WTC11 (cell line): ENCODE results near the gene DCAF6. TPM values are rescaled to one million over a fixed set of nuclear protein-coding genes. Genes with fewer than 3 reads are reported as not detected.

Source experiments
- ATAC-seq: fragments of 200-7000 bp; cut with Tn5 transposase; 2 replicates; pipeline ENCODE4 v1.10.0; 2021; ENCODE audit warnings: mild to moderate bottlenecking, moderate library complexity
- CTCF ChIA-PET: fragments of 300-600 bp; sonication (Branson Sonifier 250); formaldehyde crosslinking; loops from one replicate; lab custom pipeline; 2021; ENCODE audit warnings: antibody characterized with exemption; lab: Charles Lee
- POLR2A ChIA-PET: fragments of 350-600 bp; sonication (Branson Sonifier 250); formaldehyde crosslinking; loops from one replicate; lab custom pipeline; 2021; ENCODE audit warnings: antibody characterized with exemption; lab: Charles Lee
- DNase-seq: peaks from one replicate; pipeline ENCODE4 v3.0.0; 2021; ENCODE audit warnings: low spot score
- H3K27ac Mint-ChIP-seq: 2 replicates; pipeline ENCODE4 v1.8.0; 2021; ENCODE audit warnings: mixed read lengths
- H3K27me3 Mint-ChIP-seq: 2 replicates; pipeline ENCODE4 v1.8.0; 2021; ENCODE audit warnings: low read depth, mild to moderate bottlenecking, moderate library complexity, mixed read lengths
- H3K36me3 Mint-ChIP-seq: 2 replicates; pipeline ENCODE4 v1.8.0; 2021; ENCODE audit warnings: mixed read lengths
- H3K4me1 Mint-ChIP-seq: 2 replicates; pipeline ENCODE4 v1.8.0; 2022; ENCODE audit warnings: mixed read lengths
- H3K4me3 Mint-ChIP-seq: 2 replicates; pipeline ENCODE4 v1.8.0; 2021; ENCODE audit warnings: mild to moderate bottlenecking, moderate library complexity, mixed read lengths
- H3K9me3 Mint-ChIP-seq: 2 replicates; pipeline ENCODE4 v1.8.0; 2021; ENCODE audit warnings: mixed read lengths
- E2F5 ChIP-seq: sonication (generic); formaldehyde crosslinking; IDR thresholded peaks from 2 replicates; pipeline ENCODE4 v1.8.1; 2022; ENCODE audit warnings: mild to moderate bottlenecking, moderate library complexity, missing genetic modification reagents
- HMGXB4 ChIP-seq: sonication (generic); formaldehyde crosslinking; IDR thresholded peaks from 2 replicates; pipeline ENCODE4 v1.8.1; 2023; ENCODE audit warnings: mild to moderate bottlenecking, moderate library complexity, missing genetic modification reagents
- IRF2 ChIP-seq: sonication (generic); formaldehyde crosslinking; IDR thresholded peaks from 2 replicates; pipeline ENCODE4 v1.8.0; 2022; ENCODE audit warnings: low read depth, missing genetic modification reagents, borderline replicate concordance
- MXD4 ChIP-seq: fragments of 250-450 bp; sonication (Bioruptor Pico); IDR thresholded peaks from 2 replicates; pipeline ENCODE4 v1.8.0; 2021; ENCODE audit warnings: mild to moderate bottlenecking, moderate library complexity, borderline replicate concordance
- NFATC4 ChIP-seq: fragments of 250-450 bp; sonication (Bioruptor Pico); IDR thresholded peaks from 2 replicates; pipeline ENCODE4 v1.9.0; 2021; ENCODE audit warnings: mild to moderate bottlenecking
- SMAD4 ChIP-seq: sonication (generic); formaldehyde crosslinking; IDR thresholded peaks from 2 replicates; pipeline ENCODE4 v1.8.0; 2022; ENCODE audit warnings: mild to moderate bottlenecking, missing genetic modification reagents
- TP53 ChIP-seq: sonication (generic); formaldehyde crosslinking; IDR thresholded peaks from 2 replicates; pipeline ENCODE4 v1.8.1; 2023; ENCODE audit warnings: mild to moderate bottlenecking, missing genetic modification reagents
- ZBTB21 ChIP-seq: sonication (generic); formaldehyde crosslinking; IDR thresholded peaks from 2 replicates; pipeline ENCODE4 v1.8.1; 2023; ENCODE audit warnings: mild to moderate bottlenecking, missing genetic modification reagents, borderline replicate concordance
- ZNF232 ChIP-seq: sonication (generic); formaldehyde crosslinking; IDR thresholded peaks from 2 replicates; pipeline ENCODE4 v1.8.0; 2022; ENCODE audit warnings: mild to moderate bottlenecking, missing genetic modification reagents
- total RNA-seq: library from RNA; stranded (reverse); gene quantifications from 3 replicates; pipeline ENCODE4 v1.2.3, GENCODE V29; 2021
- TF ChIP-seq, protein P1 (sequence below): sonication (generic); formaldehyde crosslinking; conservative IDR thresholded peaks from 2 replicates; pipeline ENCODE4 v1.8.1; 2023; ENCODE audit warnings: mild to moderate bottlenecking, low read depth, missing genetic modification reagents, moderate library complexity
- TF ChIP-seq, protein P2 (sequence below): sonication (generic); formaldehyde crosslinking; IDR thresholded peaks from 2 replicates; pipeline ENCODE4 v1.8.1; 2022; ENCODE audit warnings: low read depth, missing genetic modification reagents, borderline replicate concordance
- TF ChIP-seq, protein P3 (sequence below): fragments of 250-450 bp; sonication (Bioruptor Pico); conservative IDR thresholded peaks from 2 replicates; pipeline ENCODE4 v1.9.0; 2021; ENCODE audit warnings: mild to moderate bottlenecking

The DCAF6 gene
- total RNA-seq, 1 experiment from 2014 or later = 13.5 TPM

DNA sequence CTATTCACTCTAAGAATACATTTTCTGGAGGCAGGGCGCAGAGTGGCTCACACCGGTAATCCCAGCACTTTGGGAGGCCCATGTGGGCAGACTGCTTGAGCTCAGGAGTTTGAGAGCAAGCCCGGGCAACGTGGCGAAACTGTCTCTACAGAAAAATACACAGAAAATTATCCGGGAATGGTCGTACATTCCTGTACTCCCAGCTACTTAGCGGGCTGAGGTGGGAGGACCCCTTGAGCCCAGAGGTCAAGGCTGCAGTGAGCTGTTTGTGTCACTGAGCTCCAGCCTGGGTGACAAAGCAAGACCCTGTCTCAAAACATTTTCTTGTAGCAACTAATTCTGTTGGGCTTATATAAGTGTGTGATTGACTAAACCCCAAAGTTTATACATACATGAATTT lies 169.8 kb downstream of the DCAF6 start:
- CTCF ChIA-PET = interaction anchor here (0.7 to 2.1 kb wide), 2 partner anchors 14 to 24 kb away, joined by 3 to 15 read pairs; no protein-coding TSS in a partner anchor
- Mint-ChIP-seq H3K9me3 (no peaks in the 10 kb centered on the region), H3K4me1 (peaks cover 21% of the 10 kb centered on the region), H3K27me3 (no peaks in the 10 kb centered on the region), H3K4me3 (no peak overlapping the region)
- ATAC-seq = no peak
- POLR2A ChIA-PET = no interaction called here
- TF ChIP-seq, protein P1, sequence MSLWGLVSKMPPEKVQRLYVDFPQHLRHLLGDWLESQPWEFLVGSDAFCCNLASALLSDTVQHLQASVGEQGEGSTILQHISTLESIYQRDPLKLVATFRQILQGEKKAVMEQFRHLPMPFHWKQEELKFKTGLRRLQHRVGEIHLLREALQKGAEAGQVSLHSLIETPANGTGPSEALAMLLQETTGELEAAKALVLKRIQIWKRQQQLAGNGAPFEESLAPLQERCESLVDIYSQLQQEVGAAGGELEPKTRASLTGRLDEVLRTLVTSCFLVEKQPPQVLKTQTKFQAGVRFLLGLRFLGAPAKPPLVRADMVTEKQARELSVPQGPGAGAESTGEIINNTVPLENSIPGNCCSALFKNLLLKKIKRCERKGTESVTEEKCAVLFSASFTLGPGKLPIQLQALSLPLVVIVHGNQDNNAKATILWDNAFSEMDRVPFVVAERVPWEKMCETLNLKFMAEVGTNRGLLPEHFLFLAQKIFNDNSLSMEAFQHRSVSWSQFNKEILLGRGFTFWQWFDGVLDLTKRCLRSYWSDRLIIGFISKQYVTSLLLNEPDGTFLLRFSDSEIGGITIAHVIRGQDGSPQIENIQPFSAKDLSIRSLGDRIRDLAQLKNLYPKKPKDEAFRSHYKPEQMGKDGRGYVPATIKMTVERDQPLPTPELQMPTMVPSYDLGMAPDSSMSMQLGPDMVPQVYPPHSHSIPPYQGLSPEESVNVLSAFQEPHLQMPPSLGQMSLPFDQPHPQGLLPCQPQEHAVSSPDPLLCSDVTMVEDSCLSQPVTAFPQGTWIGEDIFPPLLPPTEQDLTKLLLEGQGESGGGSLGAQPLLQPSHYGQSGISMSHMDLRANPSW (CRISPR knock-in tag) = no peak
- TF ChIP-seq, all 79 proteins: peak for 0
- no peak for DNase-seq
- Mint-ChIP-seq H3K36me3 (no peaks in the 10 kb centered on the region), H3K27ac (no peak overlapping the region)

GRCh38 chr1:168110896-168111545 lies 174.5 kb downstream of the DCAF6 start:
- ATAC-seq = peak; percentile 87
- CTCF ChIA-PET = interaction anchor here (0.6 to 1.1 kb wide), 4 partner anchors 12 to 308 kb away, joined by 3 to 4 read pairs (median 4); no protein-coding TSS in a partner anchor
- H3K27ac Mint-ChIP-seq = no peak overlapping the region

More at GRCh38 chr1:168110896-168111545, 174.5 kb downstream of the DCAF6 start:
- Mint-ChIP-seq H3K4me1 (peaks cover 24% of the 10 kb centered on the region), H3K36me3 (peaks cover 5% of the 10 kb centered on the region), H3K4me3 (no peak overlapping the region), H3K27me3 (no peaks in the 10 kb centered on the region), H3K9me3 (peaks cover 4% of the 10 kb centered on the region)
- DNase-seq = no peak
- TF ChIP-seq E2F5 (CRISPR knock-in tag) = no peak
- TF ChIP-seq IRF2 (CRISPR knock-in tag) = no peak
- TF ChIP-seq HMGXB4 = no peak
- no peak for TF ChIP-seq MXD4
- TF ChIP-seq TP53 = no peak
- TF ChIP-seq SMAD4 (CRISPR knock-in tag) = no peak
- TF ChIP-seq ZNF232 (CRISPR knock-in tag) = no peak
- TF ChIP-seq ZBTB21 (CRISPR knock-in tag) = no peak
- TF ChIP-seq, protein P2, sequence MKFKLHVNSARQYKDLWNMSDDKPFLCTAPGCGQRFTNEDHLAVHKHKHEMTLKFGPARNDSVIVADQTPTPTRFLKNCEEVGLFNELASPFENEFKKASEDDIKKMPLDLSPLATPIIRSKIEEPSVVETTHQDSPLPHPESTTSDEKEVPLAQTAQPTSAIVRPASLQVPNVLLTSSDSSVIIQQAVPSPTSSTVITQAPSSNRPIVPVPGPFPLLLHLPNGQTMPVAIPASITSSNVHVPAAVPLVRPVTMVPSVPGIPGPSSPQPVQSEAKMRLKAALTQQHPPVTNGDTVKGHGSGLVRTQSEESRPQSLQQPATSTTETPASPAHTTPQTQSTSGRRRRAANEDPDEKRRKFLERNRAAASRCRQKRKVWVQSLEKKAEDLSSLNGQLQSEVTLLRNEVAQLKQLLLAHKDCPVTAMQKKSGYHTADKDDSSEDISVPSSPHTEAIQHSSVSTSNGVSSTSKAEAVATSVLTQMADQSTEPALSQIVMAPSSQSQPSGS (CRISPR knock-in tag) = no peak
- no peak for TF ChIP-seq NFATC4 (CRISPR knock-in tag)
- TF ChIP-seq, protein P3, sequence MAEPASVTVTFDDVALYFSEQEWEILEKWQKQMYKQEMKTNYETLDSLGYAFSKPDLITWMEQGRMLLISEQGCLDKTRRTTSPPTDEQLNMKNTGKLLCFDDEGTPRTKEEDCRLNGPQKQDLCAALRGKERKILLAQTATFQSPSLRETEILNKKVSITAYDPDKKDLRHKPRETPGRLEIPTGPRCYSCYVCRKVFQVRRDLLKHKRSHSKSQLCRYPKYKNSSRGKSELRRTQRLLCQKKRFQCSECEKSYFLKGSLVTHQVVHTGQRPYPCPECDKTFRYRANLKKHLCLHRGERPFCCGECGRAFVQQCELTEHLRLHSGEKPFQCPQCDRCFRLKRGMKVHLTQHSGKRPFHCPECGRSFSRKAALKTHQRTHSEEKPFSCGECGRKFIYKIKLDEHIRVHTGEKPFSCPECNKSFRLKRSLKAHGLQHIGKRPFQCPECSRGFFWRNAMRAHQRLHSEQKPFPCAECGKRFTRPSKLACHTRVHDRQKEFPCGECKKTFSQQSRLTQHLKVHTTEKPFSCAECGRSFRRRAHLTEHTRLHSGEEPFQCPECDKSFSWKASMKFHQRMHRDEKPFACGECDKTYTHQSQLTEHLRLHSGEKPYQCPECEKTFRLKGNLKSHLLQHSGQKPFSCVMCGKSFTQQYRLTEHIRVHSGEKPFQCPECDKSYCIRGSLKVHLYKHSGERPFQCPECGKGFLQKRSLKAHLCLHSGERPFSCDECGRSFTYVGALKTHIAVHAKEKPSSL (CRISPR knock-in tag) = no peak
- POLR2A ChIA-PET = interaction anchor here (0.7 kb wide), 1 partner anchor 24 kb away, joined by 3 read pairs; no protein-coding TSS in a partner anchor
